Neural cell (in vitro differentiated cells): ENCODE data around the gene RNASEH2C. TPM values are rescaled to one million over a fixed set of nuclear protein-coding genes. Genes with fewer than 3 reads are reported as not detected.

Experiments used
- H2AFZ ChIP-seq: fragments of 200-600, 300-800 bp; sonication (generic), shearing (Covaris generic); 2 replicates; pipeline ENCODE4 v1.6.0; 2014; ENCODE audit warnings: low read depth, mild to moderate bottlenecking, antibody characterized with exemption, low read length, moderate library complexity
- H3F3A ChIP-seq: fragments of 200-600 bp; shearing (Covaris generic); 2 replicates; pipeline ENCODE4 v1.6.1; 2016; ENCODE audit warnings: mild to moderate bottlenecking, moderate library complexity, mixed read lengths, antibody characterized with exemption, low read length; ENCODE audit not compliant: insufficient read depth, poor library complexity, severe bottlenecking
- H3K27ac ChIP-seq: fragments of 200-600, 300-800 bp; sonication (generic), shearing (Covaris generic); 2 replicates; pipeline ENCODE4 v1.5.1; 2014; ENCODE audit warnings: mild to moderate bottlenecking, low read length, moderate library complexity
- H3K27me3 ChIP-seq: fragments of 300-800, 200-600 bp; sonication (generic), shearing (Covaris generic); 2 replicates; pipeline ENCODE4 v1.6.0; 2014; ENCODE audit warnings: mild to moderate bottlenecking, low read depth, low read length, moderate library complexity; ENCODE audit not compliant: insufficient read depth
- H3K36me3 ChIP-seq: fragments of 300-800, 200-600 bp; sonication (generic), shearing (Covaris generic); 2 replicates; pipeline ENCODE4 v1.5.1; 2014; ENCODE audit warnings: mild to moderate bottlenecking, antibody characterized with exemption, low read length, moderate library complexity; ENCODE audit not compliant: insufficient read depth
- H3K4me2 ChIP-seq: fragments of 300-800, 200-600 bp; sonication (generic), shearing (Covaris generic); 2 replicates; pipeline ENCODE4 v1.6.0; 2014; ENCODE audit warnings: mild to moderate bottlenecking, low read length
- H3K4me3 ChIP-seq: fragments of 300-800, 200-600 bp; sonication (generic), shearing (Covaris generic); 2 replicates; pipeline ENCODE4 v1.5.1; 2014; ENCODE audit warnings: mild to moderate bottlenecking, low read length, moderate library complexity
- H3K79me2 ChIP-seq: fragments of 200-600 bp; shearing (Covaris generic); replicated peaks from 2 replicates; pipeline ENCODE4 v1.6.0; 2014; ENCODE audit warnings: mild to moderate bottlenecking, low read length, moderate library complexity; ENCODE audit not compliant: insufficient read depth
- H3K9ac ChIP-seq: fragments of 300-800, 200-600 bp; sonication (generic), shearing (Covaris generic); 2 replicates; pipeline ENCODE4 v1.6.1; 2016; ENCODE audit warnings: mild to moderate bottlenecking, low read length, mixed read lengths
- H3K9me2 ChIP-seq: fragments of 200-600 bp; shearing (Covaris generic); 2 replicates; pipeline ENCODE4 v1.6.1; 2016; ENCODE audit warnings: mild to moderate bottlenecking, low read length, mixed read lengths; ENCODE audit not compliant: insufficient read depth
- H3K9me3 ChIP-seq: fragments of 200-600, 300-800 bp; sonication (generic), shearing (Covaris generic); 2 replicates; pipeline ENCODE4 v1.6.1; 2016; ENCODE audit warnings: mild to moderate bottlenecking, mixed run types, low read length, moderate library complexity, mixed read lengths
- H4K20me1 ChIP-seq: fragments of 200-600 bp; shearing (Covaris generic); 2 replicates; pipeline ENCODE4 v1.6.1; 2016; ENCODE audit warnings: mild to moderate bottlenecking, mixed run types; ENCODE audit not compliant: insufficient read depth
- EP300 ChIP-seq: fragments of 450-650 bp; conservative IDR thresholded peaks from 2 replicates; pipeline ENCODE4 v1.6.1; 2014; ENCODE audit warnings: antibody characterized with exemption, mild to moderate bottlenecking, moderate library complexity; ENCODE audit not compliant: poor library complexity, severe bottlenecking
- EZH2 ChIP-seq: fragments of 200-600, 300-800 bp; shearing (Covaris generic), sonication (generic); IDR thresholded peaks from 2 replicates; pipeline ENCODE4 v1.6.1; 2014; ENCODE audit warnings: antibody characterized with exemption, low read length, borderline replicate concordance, mild to moderate bottlenecking; ENCODE audit not compliant: insufficient read depth, poor library complexity, severe bottlenecking
- MXI1 ChIP-seq: fragments of 450-650 bp; conservative IDR thresholded peaks from 2 replicates; pipeline ENCODE4 v1.6.1; 2014; ENCODE audit warnings: antibody characterized with exemption, mild to moderate bottlenecking; ENCODE audit not compliant: poor library complexity, severe bottlenecking
- POLR2AphosphoS5 ChIP-seq: IDR thresholded peaks from 2 replicates; pipeline ENCODE4 v1.6.1; 2012
- RAD21 ChIP-seq: fragments of 450-650 bp; conservative IDR thresholded peaks from 2 replicates; pipeline ENCODE4 v1.6.1; 2014; ENCODE audit warnings: antibody characterized with exemption, mild to moderate bottlenecking, moderate library complexity
- SMC3 ChIP-seq: fragments of 450-650 bp; conservative IDR thresholded peaks from 2 replicates; pipeline ENCODE4 v1.6.1; 2014; ENCODE audit warnings: antibody characterized with exemption, mild to moderate bottlenecking, moderate library complexity; ENCODE audit not compliant: poor library complexity
- TAF1 ChIP-seq: IDR thresholded peaks from 2 replicates; pipeline ENCODE4 v1.6.1; 2012; ENCODE audit warnings: low read depth
- polyA plus RNA-seq: library from polyadenylated mRNA; depleted of rRNA; stranded (reverse); fragments of >200 nt; gene quantifications from 2 replicates; pipeline ENCODE4 v1.2.3, GENCODE V29; 2014
- TF ChIP-seq, protein P1 (sequence below): fragments of 450-650 bp; IDR thresholded peaks from 2 replicates; pipeline ENCODE4 v1.5.1; 2014; ENCODE audit warnings: antibody characterized with exemption, mild to moderate bottlenecking, moderate library complexity; ENCODE audit not compliant: poor library complexity, severe bottlenecking
- TF ChIP-seq, protein P2 (sequence below): IDR thresholded peaks from 2 replicates; pipeline ENCODE4 v1.6.1; 2012; ENCODE audit warnings: borderline replicate concordance

Gene RNASEH2C
- polyA plus RNA-seq, 1 donor from 2014 or later = 38.4 TPM

DNA sequence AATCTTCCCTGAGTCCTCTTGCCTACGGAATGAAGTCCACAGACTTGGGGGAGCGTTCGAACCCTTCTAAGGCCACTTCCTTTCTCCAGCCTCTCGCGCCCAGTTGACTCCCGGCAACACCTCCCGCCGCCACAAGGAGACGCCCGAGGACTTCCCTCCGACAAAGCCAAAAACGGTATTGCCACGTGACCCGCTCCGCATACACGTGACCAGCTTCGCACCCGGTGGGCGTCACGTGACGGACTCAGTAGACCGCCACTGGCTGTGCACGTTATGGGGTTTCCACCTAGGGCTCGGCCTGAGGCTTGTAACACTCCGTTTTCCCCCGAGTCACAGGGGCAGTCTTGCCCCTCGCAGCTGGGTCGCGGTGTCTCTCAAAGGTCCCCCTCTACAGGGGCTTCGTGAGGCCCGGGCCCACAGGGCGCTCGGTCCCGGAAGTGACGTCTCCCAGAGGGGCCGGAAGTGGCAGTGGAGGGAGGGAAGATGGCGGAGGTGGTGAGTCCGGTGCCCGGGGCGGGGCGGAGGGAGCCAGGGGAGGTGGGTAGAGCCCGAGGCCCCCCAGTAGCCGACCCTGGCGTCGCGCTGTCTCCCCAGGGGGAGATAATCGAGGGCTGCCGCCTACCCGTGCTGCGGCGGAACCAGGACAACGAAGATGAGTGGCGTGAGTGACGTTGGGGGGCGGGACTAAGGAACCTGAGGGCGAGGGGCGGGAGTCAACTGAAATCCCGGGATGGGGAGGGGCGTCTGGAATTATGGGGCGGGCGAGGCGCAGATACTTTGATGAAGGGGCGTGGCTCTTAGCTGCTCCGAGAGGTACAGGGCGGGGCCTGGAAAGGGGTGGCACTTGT is 8.6 kb downstream of the RNASEH2C start, which contains the start of gene KAT5:
Gene KAT5 (plus strand): TSS at position 468 of the 848 bp plus-strand sequence. CDS start 16 bp downstream, at position 484.
- Histone ChIP-seq H3K79me2 (peaks cover 12% of the 10 kb centered on the region), H3F3A (no peaks in the 10 kb centered on the region), H3K4me2 (peak within 1 kb of the TSS; percentile 94), H3K9me3 (no peaks in the 10 kb centered on the region), H3K36me3 (peaks cover 11% of the 10 kb centered on the region), H3K27me3 (no peaks in the 10 kb centered on the region), H3K9ac (peak within 1 kb of the TSS; percentile 97), H3K4me3 (peak within 1 kb of the TSS; percentile 74), H4K20me1 (no peaks in the 10 kb centered on the region), H2AFZ (peak within 1 kb of the TSS; percentile 97), H3K27ac (peak within 1 kb of the TSS; percentile 97), H3K9me2 (no peaks in the 10 kb centered on the region)
- peak; percentile 98 for TF ChIP-seq RAD21
- TF ChIP-seq, protein P1, sequence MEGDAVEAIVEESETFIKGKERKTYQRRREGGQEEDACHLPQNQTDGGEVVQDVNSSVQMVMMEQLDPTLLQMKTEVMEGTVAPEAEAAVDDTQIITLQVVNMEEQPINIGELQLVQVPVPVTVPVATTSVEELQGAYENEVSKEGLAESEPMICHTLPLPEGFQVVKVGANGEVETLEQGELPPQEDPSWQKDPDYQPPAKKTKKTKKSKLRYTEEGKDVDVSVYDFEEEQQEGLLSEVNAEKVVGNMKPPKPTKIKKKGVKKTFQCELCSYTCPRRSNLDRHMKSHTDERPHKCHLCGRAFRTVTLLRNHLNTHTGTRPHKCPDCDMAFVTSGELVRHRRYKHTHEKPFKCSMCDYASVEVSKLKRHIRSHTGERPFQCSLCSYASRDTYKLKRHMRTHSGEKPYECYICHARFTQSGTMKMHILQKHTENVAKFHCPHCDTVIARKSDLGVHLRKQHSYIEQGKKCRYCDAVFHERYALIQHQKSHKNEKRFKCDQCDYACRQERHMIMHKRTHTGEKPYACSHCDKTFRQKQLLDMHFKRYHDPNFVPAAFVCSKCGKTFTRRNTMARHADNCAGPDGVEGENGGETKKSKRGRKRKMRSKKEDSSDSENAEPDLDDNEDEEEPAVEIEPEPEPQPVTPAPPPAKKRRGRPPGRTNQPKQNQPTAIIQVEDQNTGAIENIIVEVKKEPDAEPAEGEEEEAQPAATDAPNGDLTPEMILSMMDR = peak; percentile 99
- TF ChIP-seq SMC3 = peak; percentile 97
- no peak for TF ChIP-seq EZH2
- TF ChIP-seq, protein P2, sequence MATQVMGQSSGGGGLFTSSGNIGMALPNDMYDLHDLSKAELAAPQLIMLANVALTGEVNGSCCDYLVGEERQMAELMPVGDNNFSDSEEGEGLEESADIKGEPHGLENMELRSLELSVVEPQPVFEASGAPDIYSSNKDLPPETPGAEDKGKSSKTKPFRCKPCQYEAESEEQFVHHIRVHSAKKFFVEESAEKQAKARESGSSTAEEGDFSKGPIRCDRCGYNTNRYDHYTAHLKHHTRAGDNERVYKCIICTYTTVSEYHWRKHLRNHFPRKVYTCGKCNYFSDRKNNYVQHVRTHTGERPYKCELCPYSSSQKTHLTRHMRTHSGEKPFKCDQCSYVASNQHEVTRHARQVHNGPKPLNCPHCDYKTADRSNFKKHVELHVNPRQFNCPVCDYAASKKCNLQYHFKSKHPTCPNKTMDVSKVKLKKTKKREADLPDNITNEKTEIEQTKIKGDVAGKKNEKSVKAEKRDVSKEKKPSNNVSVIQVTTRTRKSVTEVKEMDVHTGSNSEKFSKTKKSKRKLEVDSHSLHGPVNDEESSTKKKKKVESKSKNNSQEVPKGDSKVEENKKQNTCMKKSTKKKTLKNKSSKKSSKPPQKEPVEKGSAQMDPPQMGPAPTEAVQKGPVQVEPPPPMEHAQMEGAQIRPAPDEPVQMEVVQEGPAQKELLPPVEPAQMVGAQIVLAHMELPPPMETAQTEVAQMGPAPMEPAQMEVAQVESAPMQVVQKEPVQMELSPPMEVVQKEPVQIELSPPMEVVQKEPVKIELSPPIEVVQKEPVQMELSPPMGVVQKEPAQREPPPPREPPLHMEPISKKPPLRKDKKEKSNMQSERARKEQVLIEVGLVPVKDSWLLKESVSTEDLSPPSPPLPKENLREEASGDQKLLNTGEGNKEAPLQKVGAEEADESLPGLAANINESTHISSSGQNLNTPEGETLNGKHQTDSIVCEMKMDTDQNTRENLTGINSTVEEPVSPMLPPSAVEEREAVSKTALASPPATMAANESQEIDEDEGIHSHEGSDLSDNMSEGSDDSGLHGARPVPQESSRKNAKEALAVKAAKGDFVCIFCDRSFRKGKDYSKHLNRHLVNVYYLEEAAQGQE = peak; percentile 82
- peak; percentile 91 for TF ChIP-seq EP300
- peak; percentile 98 for TF ChIP-seq POLR2AphosphoS5
- peak; percentile 73 for TF ChIP-seq TAF1
- peak; percentile 95 for TF ChIP-seq MXI1

DNA sequence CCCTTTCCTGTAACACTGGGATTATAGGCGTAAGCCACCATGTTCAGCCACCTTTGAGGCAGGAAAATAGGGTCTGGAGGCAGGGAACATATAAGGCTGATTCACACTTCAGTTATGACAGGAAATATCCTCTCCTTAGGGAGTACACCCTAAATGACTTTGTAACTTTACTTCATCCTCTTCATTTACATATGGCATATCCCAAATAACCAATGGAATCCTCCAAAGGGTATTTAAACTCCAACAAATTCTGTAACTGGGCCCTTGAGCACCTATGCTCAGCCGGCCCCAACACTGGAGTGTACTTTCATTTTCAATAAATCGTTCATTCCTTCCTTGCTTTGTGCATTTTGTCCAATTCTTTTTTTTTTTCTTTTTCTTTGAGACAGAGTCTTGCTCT is 10.2 kb downstream of the RNASEH2C start:
- H3K9me2 ChIP-seq = no peaks in the 10 kb centered on the region
- no peaks in the 10 kb centered on the region for H3K9me3 ChIP-seq
- no peaks in the 10 kb centered on the region for H3K27me3 ChIP-seq
- H3F3A ChIP-seq = no peaks in the 10 kb centered on the region
- H4K20me1 ChIP-seq = no peaks in the 10 kb centered on the region
- H3K79me2 ChIP-seq = peaks cover 12% of the 10 kb centered on the region
- no peak overlapping the region for H2AFZ ChIP-seq
- no peak for TF ChIP-seq SMC3
- TF ChIP-seq, protein P1 = no peak
- TF ChIP-seq TAF1 = no peak
- no peak for TF ChIP-seq POLR2AphosphoS5
- TF ChIP-seq EP300 = no peak
- TF ChIP-seq RAD21 = no peak
- TF ChIP-seq EZH2 = no peak
- TF ChIP-seq, protein P2 = no peak
- TF ChIP-seq MXI1 = no peak
- no peak overlapping the region for H3K27ac ChIP-seq
- H3K9ac ChIP-seq = no peak overlapping the region
- peaks cover 7% of the 10 kb centered on the region for H3K36me3 ChIP-seq
- no peak overlapping the region for H3K4me2 ChIP-seq
- no peak overlapping the region for H3K4me3 ChIP-seq
